ENCODE results near the gene NHSL2. TPM values are rescaled to one million over a fixed set of nuclear protein-coding genes. Genes with fewer than 3 reads are reported as not detected.
"Not testable (repeated sequence)": the region's sequence is repeated elsewhere in the genome, so short reads cannot be mapped to it uniquely, and the experiment has no call there.

Gene NHSL2
- total RNA-seq, 1 experiment from 2014 or later, result 0.07 TPM

DNA sequence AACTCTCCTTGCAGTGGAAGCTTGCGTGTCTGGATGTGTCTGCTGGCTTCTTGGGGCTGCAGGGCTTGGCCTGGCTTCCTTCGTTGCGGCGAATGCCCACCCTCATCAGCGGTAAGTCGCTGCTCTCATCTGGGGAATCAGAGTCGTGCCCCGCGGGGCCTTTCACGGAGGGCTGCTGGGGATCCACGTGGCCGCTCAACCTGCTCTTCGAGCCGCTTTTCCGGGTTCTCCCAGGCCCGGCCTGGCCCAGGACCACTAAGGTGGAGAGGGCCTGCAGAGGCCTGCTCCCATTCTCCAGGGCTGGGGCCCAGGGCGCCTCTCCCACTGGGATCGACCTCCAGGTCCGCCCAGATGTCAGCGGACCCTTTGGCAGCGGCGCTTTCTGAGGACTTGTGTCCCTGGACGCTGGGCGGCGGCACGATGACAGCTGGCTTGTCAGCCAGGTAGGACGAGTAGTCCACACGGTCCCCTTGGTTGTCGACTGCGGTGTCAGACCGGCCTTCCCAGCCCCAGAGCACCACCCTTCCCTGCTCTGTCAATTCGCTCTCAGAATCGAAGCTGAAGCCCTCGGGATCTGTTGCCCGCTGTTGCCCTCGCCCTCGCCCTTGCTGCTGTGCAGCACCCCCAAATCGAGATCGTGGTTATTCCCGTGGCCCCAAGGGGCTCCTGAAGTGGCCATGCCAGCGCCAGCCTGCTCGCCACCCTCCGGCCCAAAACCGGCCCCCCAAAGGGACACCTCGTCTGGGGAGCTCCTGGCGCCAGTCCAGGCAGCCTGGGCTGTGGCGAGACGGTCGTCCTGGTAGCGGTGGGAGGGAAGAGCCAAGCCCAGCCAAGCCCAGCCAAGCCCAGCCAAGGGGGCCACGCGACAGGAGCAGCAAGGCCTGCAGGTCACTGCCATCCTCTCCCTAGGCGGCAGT lies 37.8 kb upstream of the NHSL2 start:
- TF ChIP-seq, protein P1, sequence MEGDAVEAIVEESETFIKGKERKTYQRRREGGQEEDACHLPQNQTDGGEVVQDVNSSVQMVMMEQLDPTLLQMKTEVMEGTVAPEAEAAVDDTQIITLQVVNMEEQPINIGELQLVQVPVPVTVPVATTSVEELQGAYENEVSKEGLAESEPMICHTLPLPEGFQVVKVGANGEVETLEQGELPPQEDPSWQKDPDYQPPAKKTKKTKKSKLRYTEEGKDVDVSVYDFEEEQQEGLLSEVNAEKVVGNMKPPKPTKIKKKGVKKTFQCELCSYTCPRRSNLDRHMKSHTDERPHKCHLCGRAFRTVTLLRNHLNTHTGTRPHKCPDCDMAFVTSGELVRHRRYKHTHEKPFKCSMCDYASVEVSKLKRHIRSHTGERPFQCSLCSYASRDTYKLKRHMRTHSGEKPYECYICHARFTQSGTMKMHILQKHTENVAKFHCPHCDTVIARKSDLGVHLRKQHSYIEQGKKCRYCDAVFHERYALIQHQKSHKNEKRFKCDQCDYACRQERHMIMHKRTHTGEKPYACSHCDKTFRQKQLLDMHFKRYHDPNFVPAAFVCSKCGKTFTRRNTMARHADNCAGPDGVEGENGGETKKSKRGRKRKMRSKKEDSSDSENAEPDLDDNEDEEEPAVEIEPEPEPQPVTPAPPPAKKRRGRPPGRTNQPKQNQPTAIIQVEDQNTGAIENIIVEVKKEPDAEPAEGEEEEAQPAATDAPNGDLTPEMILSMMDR (conservative IDR thresholded peaks at IDR 0.05; ENCODE audit: low read depth, low read length), result no peak
- no peak for TF ChIP-seq EZH2phosphoT487 (IDR thresholded peaks at IDR 0.05; ENCODE audit: borderline replicate concordance, low read length)
- TF ChIP-seq EZH2 (IDR thresholded peaks at IDR 0.05; ENCODE audit: low read length, unreplicated experiment), result no peak
- Histone ChIP-seq H4K20me1 (ENCODE audit: low read length) (no peaks in the 10 kb centered on the region), H3K4me1 (ENCODE audit: insufficient read depth, low read length) (peaks cover 8% of the 10 kb centered on the region), H3K79me2 (ENCODE audit: low read length) (no peaks in the 10 kb centered on the region), H3F3A (ENCODE audit: low read length, unreplicated experiment) (no peaks in the 10 kb centered on the region), H3K9me3 (ENCODE audit: low read length) (no peaks in the 10 kb centered on the region), H3K27ac (ENCODE audit: low read length) (no peak overlapping the region), H3K36me3 (ENCODE audit: low read depth, low read length) (no peaks in the 10 kb centered on the region), H3K9me2 (replicated peaks; ENCODE audit: low read length) (no peaks in the 10 kb centered on the region), H2AFZ (ENCODE audit: low read length) (no peak overlapping the region), H3K4me2 (ENCODE audit: low read length) (no peak overlapping the region), H3K9ac (ENCODE audit: low read length) (no peak overlapping the region), H3K27me3 (ENCODE audit: low read length) (no peaks in the 10 kb centered on the region), H3K4me3 (ENCODE audit: low read length) (no peak overlapping the region)
- intact Hi-C loops (cut with micrococcal nuclease), result no loop called here
- CTCF ChIA-PET, result no interaction called here
- DNase-seq (no peak), ATAC-seq (no peak)
- BruUV-seq (replicated peaks), result no TSS peak
- POLR2A ChIA-PET (ENCODE audit: unreplicated experiment), result no interaction called here

DNA sequence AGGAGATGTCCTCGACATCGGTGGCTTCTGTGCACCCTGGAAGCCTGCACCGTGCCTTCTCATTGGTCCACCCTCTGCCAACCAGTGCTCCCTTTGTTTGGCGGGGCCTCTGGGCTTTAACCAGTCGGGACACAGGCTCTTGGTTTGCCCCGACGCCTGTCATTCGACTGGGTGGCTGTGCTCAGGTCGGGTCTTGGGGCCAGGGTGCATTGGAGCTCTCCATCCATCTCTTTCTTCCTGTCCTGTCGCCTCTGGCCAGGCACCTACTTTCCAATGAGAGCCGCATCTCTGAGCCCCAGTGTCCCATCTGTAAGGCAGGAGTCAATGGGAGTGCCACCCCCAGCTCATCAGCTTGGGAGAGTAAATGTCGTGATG lies 37.2 kb upstream of the NHSL2 start:
- CTCF ChIA-PET, result no interaction called here
- TF ChIP-seq, protein P1 (conservative IDR thresholded peaks at IDR 0.05; ENCODE audit: low read depth, low read length), result no peak
- TF ChIP-seq EZH2 (IDR thresholded peaks at IDR 0.05; ENCODE audit: low read length, unreplicated experiment) (no peak), EZH2phosphoT487 (IDR thresholded peaks at IDR 0.05; ENCODE audit: borderline replicate concordance, low read length) (no peak)
- DNase-seq (no peak), ATAC-seq (no peak)
- intact Hi-C loops (cut with micrococcal nuclease), result no loop called here
- no TSS peak for BruUV-seq (replicated peaks)
- Histone ChIP-seq H3K36me3 (ENCODE audit: low read depth, low read length) (no peaks in the 10 kb centered on the region), H3K4me1 (ENCODE audit: insufficient read depth, low read length) (peaks cover 8% of the 10 kb centered on the region), H4K20me1 (ENCODE audit: low read length) (no peaks in the 10 kb centered on the region), H3K79me2 (ENCODE audit: low read length) (no peaks in the 10 kb centered on the region), H3K27ac (ENCODE audit: low read length) (no peak overlapping the region), H3K4me3 (ENCODE audit: low read length) (no peak overlapping the region), H3K9me2 (replicated peaks; ENCODE audit: low read length) (no peaks in the 10 kb centered on the region), H2AFZ (ENCODE audit: low read length) (no peak overlapping the region), H3K4me2 (ENCODE audit: low read length) (no peak overlapping the region), H3F3A (ENCODE audit: low read length, unreplicated experiment) (no peaks in the 10 kb centered on the region), H3K9me3 (ENCODE audit: low read length) (no peaks in the 10 kb centered on the region), H3K27me3 (ENCODE audit: low read length) (no peaks in the 10 kb centered on the region), H3K9ac (ENCODE audit: low read length) (no peak overlapping the region)
- POLR2A ChIA-PET (ENCODE audit: unreplicated experiment), result no interaction called here

DNA sequence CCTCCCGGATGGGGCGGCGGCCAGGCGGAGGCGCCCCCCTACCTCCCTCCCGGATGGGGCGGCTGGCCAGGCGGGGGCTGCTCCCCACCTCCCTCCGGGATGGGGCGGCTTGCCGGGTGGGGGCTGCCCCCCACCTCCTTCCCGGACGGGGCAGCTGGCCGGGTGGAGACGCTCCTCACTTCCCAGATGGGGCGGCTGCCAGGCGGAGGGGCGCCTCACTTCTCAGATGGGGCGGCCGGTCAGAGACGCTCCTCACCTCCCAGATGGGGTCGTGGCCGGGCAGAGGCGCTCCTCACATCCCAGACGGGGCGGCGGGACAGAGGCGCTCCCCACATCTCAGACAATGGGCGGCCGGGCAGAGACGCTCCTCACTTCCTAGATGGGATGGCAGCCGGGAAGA lies 33.8 kb upstream of the NHSL2 start:
- DNase-seq; intact Hi-C loops (cut with micrococcal nuclease); H3K4me2 ChIP-seq (ENCODE audit: low read length); H3K9ac ChIP-seq (ENCODE audit: low read length); H3K9me3 ChIP-seq (ENCODE audit: low read length); ATAC-seq; BruUV-seq (replicated peaks); H4K20me1 ChIP-seq (ENCODE audit: low read length); H3K36me3 ChIP-seq (ENCODE audit: low read depth, low read length); POLR2A ChIA-PET (ENCODE audit: unreplicated experiment); H3K27ac ChIP-seq (ENCODE audit: low read length); H3K4me1 ChIP-seq (ENCODE audit: insufficient read depth, low read length); H2AFZ ChIP-seq (ENCODE audit: low read length); H3K79me2 ChIP-seq (ENCODE audit: low read length); H3K4me3 ChIP-seq (ENCODE audit: low read length); H3F3A ChIP-seq (ENCODE audit: low read length, unreplicated experiment); H3K9me2 ChIP-seq (replicated peaks; ENCODE audit: low read length); CTCF ChIA-PET; H3K27me3 ChIP-seq (ENCODE audit: low read length): not testable (repeated sequence)
